HG03565 (cell line): Measurements from ENCODE around the gene CCDC154.
A peak's percentile ranks its signal among the peaks of the same experiment; 100 is the strongest.

Experiments used
- ATAC-seq: cut with Tn5 transposase; IDR thresholded peaks from one replicate; pipeline ENCODE4 v1.9.1; 2021; ENCODE audit warnings: mild to moderate bottlenecking, moderate library complexity; ENCODE audit not compliant: unreplicated experiment

The CCDC154 gene

GRCh38 chr16:1427473-1428461 is 16.6 kb downstream of the CCDC154 start:
- no peak for ATAC-seq

- no peak for ATAC-seq
Measured at GRCh38 chr16:1426734-1427471, 17.5 kb downstream of the CCDC154 start.

- ATAC-seq: no peak
Measured at GRCh38 chr16:1425616-1426370, 18.6 kb downstream of the CCDC154 start.

DNA sequence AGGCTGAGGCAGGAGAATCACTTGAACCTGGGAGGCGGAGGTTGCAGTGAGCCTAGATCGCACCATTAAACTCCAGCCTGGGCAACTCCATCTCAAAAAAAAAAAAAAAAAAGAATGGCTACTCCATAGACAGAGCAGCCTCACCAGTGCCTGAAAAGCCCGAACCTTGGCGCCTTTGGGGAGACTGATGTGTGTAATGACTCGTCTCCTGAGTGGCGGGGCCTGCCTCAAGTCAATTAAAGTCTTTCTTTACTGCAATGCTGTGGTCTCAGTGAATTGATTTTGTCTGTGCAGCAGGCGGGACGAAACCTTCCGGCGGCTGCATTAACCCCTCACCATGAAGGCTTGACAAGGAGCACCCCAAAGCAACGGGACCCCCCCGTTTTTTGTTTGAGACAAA is 20.3 kb downstream of the CCDC154 start:
- no peak for ATAC-seq

- no peak for ATAC-seq
Measured at GRCh38 chr16:1422076-1422475, 22.3 kb downstream of the CCDC154 start.

DNA sequence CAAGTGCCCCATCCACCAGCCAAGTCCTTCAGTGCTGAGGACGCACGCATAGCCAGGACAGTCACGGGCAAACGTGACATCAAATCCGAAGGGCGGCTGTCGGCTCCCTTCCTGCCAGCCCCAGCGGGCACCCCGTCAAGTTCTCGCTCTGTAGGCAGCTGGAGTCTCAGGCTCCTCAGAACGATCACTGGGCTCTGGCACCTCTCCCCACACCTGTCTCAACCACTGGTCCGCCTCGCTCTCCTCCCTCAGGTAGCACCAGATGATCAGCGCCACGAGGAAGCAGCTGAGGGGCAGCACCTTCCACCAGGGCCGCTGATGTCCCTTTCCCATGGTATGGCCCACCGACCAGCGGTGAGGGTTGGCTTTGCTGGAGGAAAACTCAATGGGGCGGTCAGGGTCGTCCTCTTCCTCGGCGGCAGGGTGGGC is 24.2 kb downstream of the CCDC154 start:
- ATAC-seq: no peak

- ATAC-seq: no peak
Measured at GRCh38 chr16:1416521-1416941, 27.8 kb downstream of the CCDC154 start.

DNA sequence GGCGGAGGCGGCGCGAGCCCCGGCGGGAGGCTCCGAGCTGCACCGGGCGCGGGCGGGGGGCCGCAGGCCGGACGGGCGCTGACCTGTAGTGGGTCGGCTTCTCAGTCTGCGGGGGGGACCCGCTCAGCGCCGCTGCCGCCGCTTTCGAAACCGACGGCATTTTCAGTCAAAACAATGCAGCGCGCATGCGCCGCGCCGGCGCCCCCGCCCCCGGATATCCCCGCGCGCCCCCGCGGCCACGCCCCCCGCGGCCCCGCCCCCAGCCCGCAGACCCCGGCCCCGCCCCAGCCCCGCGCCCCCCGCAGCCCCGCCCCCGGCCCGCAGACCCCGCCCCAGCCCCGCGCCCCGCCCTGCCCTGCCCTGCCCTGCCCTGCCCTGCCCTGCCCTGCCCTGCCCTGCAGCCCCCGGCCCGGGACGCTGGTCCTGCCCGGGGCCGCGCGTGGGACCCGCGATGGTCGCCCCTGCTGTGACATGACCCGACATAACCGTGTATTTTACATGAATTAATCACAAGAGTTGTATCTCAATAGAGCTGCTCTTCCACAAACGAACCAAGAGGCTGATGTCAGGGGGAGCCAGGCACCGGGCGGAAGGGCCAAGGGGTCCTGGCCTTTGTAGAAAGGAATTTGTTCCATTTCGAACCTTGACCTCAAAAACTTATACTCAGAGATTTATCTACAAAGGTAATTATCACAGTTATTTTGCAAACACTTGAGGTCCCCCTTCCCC is 29.7 kb downstream of the CCDC154 start, which contains the start of gene UNKL:
UNKL (minus strand) TSS at position 173 of the 729 bp plus-strand sequence; CDS start at position 160, 13 bp downstream.
- ATAC-seq: peak; percentile 26

- ATAC-seq: peak; percentile 25
Measured at GRCh38 chr16:1413684-1414531, 30.4 kb downstream of the CCDC154 start.

DNA sequence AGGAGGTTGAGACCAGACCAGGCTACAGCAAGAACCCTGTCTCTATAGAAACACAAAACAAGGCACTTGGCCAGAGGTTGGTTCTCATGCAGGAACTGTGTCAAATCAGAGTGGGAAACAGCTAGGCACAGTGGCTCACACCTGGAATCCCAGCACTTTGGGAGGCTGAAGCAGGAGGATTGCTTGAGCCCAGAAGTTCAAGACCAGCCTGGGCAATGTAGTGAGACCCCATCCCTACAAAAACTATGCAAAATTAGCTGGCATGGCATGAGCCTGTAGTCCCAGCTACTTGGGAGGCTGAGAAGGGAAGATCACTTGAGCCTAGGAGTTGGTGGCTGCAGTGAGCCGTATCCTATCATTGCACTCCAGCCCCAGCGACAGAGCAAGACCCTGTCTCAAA is 31.5 kb downstream of the CCDC154 start:
- ATAC-seq: no peak

- peak; percentile 59 for ATAC-seq
Measured at GRCh38 chr16:1408171-1408837, 36.1 kb downstream of the CCDC154 start.

GRCh38 chr16:1407753-1408152 is 36.6 kb downstream of the CCDC154 start:
- ATAC-seq: no peak

DNA sequence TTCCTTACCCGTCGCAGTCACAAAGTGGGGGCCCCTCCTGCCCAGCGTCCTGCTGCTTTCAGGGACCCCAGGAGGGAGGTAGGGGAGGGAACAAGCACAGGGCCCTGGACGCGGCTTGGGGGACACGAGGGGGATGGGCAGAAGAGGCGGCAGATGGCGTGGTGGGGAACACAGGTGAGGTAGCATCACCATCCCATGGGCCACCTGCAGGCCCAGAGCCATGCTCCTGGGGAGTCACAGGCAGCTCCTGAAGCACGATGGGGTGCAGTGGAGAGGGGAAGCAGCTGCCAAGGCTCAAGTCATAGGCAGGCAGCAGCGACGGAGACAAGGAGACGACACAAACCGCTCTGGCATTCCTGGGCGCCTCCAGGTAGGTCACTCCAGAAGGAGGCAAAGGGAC is 40.6 kb downstream of the CCDC154 start:
- ATAC-seq: no peak

DNA sequence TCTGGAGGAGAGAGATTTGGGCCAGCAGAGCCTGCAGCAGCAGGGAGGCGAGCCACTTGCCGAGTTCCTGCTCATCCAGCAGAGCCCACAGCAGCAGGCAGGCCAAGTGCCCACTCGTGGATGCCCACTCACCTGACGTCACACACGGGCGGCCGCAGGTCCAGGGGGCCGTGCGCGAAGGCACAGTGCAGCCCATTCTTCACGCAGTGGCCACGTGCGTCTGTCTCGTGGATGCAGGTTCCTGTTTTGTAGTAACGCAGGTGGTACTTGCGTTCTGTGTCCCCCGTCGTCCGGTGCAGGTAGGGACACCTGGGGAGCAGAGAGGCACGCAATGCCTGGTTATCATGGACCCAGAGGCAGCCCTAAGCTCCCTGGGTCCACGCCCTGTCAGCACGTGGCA is 41.3 kb downstream of the CCDC154 start:
- ATAC-seq: no peak

- ATAC-seq: no peak
Measured at GRCh38 chr16:1401758-1402154, 42.6 kb downstream of the CCDC154 start.

GRCh38 chr16:1401061-1401757 is 43.1 kb downstream of the CCDC154 start:
- ATAC-seq: no peak

GRCh38 chr16:1398826-1399581 is 45.4 kb downstream of the CCDC154 start:
- no peak for ATAC-seq
